Measurements from ENCODE around the gene CTAG1A. TPM values are rescaled to one million over a fixed set of nuclear protein-coding genes. Genes with fewer than 3 reads are reported as not detected.
A peak's percentile ranks its signal among the peaks of the same experiment; 100 is the strongest.

CTAG1A gene
- total and polyA plus RNA-seq, 9 of the 15 experiments (the other 6 are each of a cell fraction or from before 2014, with no cell fraction given), result 0.32 TPM; not detected in 8

GRCh38 chrX:154547245-154548027, 37.5 kb upstream of the CTAG1A start, which contains the start of gene IKBKG (continued):
- TF ChIP-seq ZNF407 (IDR thresholded peaks at IDR 0.05; ENCODE audit: low read depth) (no peak), CREM (IDR thresholded peaks at IDR 0.05; ENCODE audit: low read depth) (peak; percentile 15; the same call in 1 of the 2 replicates), XRCC5 (IDR thresholded peaks at IDR 0.05; ENCODE audit: low read depth, low read length) (no peak), HNRNPK (IDR thresholded peaks at IDR 0.05; ENCODE audit: low read depth, low read length, poor library complexity, severe bottlenecking) (no peak), CREB3L1 (IDR thresholded peaks at IDR 0.05; ENCODE audit: borderline replicate concordance, low read depth) (peak; percentile 50; the same call in 1 of the 2 replicates), MAX (CRISPR knock-in tag; IDR thresholded peaks at IDR 0.05) (peak; percentile 35; the same call in 1 of the 2 replicates), SNIP1 (IDR thresholded peaks at IDR 0.05; ENCODE audit: low read depth) (peak; percentile 93), CREB1 (IDR thresholded peaks at IDR 0.05) (peak; percentile 75), CREB1 (CRISPR knock-in tag; IDR thresholded peaks at IDR 0.05) (peak; percentile 52; the same call in 1 of the 2 replicates), UBTF (IDR thresholded peaks at IDR 0.05; ENCODE audit: borderline replicate concordance in 1 of 2, low read depth in 2 of 2, low read length in 2 of 2) (peak; percentile 21 to 60; a peak in 2 of 4 replicates), ZEB2 (IDR thresholded peaks at IDR 0.05) (0 out of 2 replicates have a peak, but pooled peaks have one; percentile 13), TOE1 (IDR thresholded peaks at IDR 0.05; ENCODE audit: borderline replicate concordance) (0 out of 2 replicates have a peak, but pooled peaks have one; percentile 23), TOE1 (CRISPR knock-in tag; IDR thresholded peaks at IDR 0.05; ENCODE audit: borderline replicate concordance, low read depth) (no peak)
